HG03108 (cell line): Measurements from ENCODE around the gene ST8SIA3.
"Not testable (repeated sequence)": the region's sequence is repeated elsewhere in the genome, so short reads cannot be mapped to it uniquely, and the experiment has no call there.

Experiments used
- ATAC-seq: cut with Tn5 transposase; IDR thresholded peaks from one replicate; pipeline ENCODE4 v1.9.1; 2021; ENCODE audit warnings: moderate library complexity; ENCODE audit not compliant: unreplicated experiment

ST8SIA3 gene

DNA sequence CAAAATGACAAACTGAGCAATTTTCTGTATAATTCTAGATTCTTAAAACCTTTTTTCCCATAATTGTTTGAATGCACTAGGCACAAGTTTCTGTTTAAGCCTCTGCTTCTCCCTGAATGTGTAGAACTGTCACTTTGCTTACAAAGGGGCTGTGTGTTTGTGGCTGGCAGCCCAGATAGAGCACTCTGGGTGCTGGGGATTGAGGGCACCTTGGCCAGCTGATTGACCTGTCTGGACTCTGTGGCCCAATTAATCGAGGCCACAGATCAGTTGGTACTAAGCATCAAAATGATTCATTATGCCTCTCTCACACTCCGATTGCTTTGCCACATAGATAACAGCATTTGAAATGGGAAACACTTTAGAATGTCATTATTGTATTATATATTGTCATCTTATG lies 12.1 kb downstream of the ST8SIA3 start:
- no peak for ATAC-seq

DNA sequence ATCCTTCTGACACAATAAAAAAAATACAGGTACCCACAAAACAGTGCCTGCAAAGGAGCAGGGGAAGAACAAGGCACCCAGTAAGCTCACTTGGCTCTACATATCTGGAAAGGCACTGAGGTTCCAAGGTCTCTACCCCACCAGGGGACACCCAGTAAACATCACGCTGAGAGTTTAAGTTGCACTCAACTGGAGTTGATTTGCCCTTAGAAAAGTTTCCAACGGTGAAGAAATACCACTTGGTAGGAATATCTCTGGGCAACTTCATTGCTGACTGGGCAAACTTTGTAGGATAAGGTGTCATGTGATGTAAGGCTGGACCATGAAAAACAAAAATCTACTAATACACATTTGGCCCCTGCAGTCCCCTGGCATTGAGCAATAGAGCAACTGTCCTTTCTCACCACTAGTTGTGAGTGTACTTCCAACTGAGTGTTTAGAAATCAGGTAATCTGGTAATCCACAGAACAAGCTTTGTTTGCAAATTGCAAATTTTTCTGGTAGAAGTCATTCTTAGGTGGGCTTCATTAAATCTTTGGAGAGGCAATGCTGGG lies 14.2 kb downstream of the ST8SIA3 start:
- ATAC-seq = no peak

DNA sequence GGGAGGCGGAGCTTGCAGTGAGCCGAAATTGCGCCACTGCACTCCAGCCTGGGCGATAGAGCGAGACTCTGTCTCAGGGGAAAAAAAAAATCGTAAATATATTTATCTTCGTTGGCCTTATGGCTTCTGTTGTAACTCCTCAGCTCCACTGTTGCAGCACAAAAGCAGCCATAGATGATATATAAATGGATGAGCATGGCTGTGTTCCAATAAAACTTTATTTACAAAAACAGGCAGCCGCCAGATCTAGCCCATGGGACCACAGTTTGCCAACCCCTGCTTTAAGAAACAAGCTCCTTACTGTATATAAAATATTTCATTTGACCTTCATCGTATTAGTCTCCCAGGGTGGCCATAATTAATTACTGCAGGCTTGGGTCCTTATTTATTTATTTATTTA lies 20.1 kb downstream of the ST8SIA3 start:
- no peak for ATAC-seq

DNA sequence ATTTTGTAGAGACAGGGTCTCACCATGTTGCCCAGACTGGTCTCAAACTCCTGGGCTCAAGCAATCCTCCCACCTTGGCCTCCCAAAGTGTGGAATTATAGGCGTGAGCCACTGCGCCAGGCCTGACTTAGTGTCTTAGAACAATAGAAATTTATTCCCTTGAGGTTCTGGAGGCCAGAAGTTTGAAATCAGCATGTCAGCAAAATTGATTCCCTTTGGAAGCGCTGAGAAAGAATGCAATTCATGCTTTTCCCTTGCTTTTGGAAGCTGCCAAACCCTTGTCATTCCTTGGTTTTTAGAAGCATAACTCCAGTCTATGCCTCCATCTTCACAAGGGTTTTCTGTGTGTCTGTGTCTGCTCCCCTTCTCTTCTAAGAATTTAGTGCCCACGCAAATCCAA lies 20.7 kb downstream of the ST8SIA3 start:
- no peak for ATAC-seq

DNA sequence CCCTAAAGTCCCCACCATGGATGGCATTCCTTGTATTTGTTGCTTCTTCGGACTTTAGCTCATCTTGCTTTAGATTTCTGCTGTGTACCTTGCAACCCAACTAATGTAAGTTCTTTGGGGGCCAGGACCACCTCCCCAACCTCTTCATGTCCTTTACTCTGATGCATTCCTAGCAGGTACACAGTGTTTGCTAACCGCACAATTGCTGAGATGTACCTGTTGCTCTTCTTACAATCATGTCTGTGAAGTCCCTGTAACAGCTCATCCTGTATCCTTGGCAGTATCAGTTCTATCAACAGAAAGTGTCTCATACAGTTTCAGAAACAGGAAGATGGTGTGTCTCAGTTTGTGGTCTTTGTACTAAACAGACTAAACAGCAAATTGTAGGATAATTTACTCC lies 24.1 kb downstream of the ST8SIA3 start:
- ATAC-seq = no peak

DNA sequence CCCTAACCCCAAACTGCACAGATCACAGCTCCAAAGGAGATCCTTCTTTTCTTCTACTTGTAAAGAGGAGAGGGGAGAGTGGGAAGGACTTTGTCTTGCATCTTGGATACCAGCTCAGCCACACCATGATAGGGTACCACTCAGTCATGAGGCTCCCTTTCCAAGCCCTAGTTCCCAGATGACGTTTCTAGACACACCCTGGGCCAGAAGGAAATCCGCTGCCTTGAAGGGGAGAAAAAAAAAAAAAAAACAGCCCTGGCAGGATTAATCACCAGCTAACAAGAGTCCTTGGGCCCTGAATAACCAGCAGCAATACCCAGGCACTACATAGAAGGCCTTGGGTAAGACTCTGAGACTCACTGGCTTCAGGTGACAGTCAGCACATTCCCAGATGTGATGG lies 36.9 kb downstream of the ST8SIA3 start:
- no peak for ATAC-seq

DNA sequence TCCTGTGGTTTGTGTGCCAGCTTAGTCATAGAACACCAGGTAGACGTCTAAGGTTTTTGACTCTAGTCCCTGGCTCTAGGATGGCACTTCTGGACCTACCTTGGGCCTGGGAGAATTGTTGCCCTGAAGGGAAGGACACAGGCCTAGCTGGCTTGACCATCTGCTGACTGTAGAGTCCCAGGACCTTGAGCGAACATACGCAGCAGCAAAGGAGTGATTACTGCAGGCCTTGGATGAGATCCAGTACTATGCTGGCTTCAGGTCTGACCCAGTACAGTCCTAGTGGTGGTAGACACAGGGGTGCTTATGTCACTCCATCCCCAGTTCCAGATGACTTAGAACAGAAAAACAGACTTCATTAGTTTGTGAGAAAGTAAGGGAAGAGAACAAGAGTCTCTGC lies 37.7 kb downstream of the ST8SIA3 start:
- no peak for ATAC-seq

DNA sequence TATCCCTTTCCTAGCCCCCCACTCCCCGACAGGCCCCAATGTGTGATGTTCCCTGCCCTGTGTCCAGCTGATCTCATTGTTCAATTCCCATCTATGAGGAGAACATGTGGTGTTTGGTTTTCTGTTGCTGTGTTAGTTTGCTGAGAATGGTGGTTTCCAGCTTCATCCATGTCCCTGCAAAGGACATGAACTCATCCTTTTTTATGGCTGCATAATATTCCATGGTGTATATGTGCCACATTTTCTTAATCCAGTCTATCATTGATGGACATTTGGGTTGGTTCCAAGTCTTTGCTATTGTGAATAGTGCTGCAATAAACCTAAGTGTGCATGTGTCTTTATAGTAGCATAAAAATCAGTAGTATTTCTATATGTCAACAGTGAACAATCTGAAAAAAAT lies 42.4 kb downstream of the ST8SIA3 start:
- ATAC-seq = not testable (repeated sequence)

DNA sequence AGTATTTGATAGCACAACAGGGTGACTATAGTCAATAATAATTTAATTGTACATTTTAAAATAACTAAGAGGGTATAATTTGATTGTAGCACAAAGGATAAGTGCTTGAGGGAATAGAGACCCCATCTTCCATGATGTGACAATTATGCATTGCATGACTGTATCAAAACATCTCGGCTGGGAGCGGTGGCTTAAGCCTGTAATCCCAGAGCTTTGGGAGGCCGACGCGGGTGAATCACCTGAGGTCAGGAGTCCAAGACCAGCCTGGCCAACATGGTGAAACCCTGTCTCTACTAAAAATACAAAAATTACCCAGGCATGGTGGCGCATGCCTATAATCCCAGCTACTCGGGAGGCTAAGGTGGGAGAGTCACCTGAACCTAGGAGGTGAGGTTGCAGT lies 44.5 kb downstream of the ST8SIA3 start:
- not testable (repeated sequence) for ATAC-seq

DNA sequence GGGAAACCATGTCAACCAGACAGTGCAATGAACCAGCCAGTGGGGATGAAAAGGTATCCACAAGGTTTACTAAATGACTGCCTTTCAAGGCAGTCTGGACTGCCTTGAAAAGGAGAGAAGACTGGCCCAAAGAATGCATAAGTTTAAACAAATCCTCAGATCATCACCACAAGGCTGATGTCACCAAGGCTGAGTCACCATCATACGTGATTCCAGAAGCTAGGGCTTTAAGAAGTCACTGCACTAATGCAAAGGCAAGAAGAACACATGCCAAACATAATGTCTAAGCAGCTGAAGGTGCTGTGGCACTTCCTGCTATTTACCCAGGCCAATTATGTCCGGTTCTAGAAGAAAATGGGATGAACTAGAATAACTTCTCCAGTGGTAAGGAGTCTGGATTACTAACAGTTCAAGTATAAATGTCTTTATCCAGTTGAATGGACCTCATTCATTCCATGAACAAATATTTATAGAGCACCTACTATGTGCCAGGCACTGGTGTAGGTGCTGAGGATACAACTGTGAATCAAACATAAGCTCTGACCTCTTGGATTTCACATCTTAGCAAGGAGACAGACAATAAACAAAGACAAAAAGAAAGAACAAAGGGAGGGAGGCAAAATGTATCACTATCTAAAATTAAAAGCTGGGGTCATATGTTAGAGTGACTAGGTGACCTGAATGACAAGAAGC lies 45.2 kb downstream of the ST8SIA3 start:
- ATAC-seq = no peak

DNA sequence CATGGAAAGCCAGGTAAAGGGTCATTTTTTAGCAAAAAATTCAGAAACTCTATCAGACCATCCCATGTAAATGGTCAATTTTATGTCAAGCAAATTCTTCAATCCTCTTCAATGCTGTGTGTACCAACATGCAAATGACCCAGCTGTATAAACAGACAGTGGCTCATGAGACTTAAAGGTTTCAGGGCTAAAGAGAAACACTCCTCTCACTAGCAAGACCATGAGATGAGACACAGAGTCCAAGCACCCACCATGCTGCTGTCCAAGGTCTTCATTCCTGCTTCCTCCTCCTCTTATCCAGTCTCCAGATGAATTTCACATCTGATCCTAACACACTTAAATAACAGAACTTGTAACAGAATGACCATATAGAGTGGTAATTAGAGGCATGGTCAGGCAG lies 52.0 kb downstream of the ST8SIA3 start:
- no peak for ATAC-seq

DNA sequence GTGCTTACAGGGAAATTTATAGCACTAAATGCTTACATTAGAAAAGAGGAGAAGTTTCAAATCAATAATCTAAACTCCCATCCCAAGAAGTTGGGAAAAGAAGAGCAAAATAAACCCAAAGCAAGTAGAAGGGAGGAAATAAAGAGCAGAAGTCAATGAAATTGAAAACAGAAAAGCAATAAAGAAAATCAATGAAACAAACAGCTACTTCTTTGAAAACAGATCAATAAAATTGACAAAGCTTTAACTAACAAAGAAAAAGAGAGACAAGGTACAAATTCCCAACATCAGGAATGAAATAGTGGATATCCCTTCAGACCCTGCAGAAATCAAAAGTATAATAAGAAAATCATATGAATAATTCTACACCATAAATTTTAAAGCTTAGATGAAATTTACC lies 57.3 kb downstream of the ST8SIA3 start:
- ATAC-seq = no peak

DNA sequence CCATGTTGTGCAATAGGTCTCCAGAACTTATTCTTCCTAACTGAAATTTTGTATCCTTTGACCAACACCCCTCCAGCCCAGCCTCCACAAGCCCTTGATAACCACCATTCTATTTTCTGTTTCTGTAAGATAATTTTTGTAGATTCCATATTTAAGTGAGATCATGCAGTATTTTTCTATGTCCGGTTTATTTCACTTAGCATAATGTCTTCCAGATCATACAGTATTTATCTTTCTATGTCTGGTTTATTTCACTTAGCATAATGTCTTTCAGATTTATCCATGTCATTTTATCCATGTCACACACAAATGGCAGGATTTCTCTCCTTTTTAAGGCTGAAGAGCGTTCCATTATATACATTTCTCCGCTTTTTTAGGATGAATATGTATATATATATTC lies 58.4 kb downstream of the ST8SIA3 start:
- ATAC-seq = no peak

DNA sequence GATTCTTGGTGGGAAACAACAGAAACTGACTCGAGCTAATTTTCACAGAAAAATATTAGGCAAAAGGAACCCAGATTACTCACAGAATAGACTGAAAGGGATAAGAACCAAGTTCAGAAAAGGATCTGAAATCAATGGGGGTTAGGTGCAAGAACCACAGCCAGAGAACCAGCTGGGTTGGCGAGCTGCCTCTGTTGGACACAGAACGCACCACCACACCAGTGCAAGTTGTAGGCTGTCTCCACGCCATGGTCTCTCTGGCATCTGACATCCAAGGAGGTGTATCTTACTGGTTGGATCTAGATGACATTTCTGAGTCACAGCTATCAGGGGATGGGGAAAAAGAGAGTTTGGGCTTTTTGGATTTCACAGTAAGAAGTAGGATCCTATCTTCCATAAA lies 64.2 kb downstream of the ST8SIA3 start:
- no peak for ATAC-seq
